ENCODE data around the gene ORAI3. TPM values are rescaled to one million over a fixed set of nuclear protein-coding genes. Genes with fewer than 3 reads are reported as not detected.
A peak's percentile ranks its signal among the peaks of the same experiment; 100 is the strongest.

The ORAI3 gene
- total and polyA plus RNA-seq, 2 of the 13 experiments (the other 11 are each of a cell fraction or from before 2014, with no cell fraction given), result 11.4 to 32.0 TPM

- TF ChIP-seq, protein P1, sequence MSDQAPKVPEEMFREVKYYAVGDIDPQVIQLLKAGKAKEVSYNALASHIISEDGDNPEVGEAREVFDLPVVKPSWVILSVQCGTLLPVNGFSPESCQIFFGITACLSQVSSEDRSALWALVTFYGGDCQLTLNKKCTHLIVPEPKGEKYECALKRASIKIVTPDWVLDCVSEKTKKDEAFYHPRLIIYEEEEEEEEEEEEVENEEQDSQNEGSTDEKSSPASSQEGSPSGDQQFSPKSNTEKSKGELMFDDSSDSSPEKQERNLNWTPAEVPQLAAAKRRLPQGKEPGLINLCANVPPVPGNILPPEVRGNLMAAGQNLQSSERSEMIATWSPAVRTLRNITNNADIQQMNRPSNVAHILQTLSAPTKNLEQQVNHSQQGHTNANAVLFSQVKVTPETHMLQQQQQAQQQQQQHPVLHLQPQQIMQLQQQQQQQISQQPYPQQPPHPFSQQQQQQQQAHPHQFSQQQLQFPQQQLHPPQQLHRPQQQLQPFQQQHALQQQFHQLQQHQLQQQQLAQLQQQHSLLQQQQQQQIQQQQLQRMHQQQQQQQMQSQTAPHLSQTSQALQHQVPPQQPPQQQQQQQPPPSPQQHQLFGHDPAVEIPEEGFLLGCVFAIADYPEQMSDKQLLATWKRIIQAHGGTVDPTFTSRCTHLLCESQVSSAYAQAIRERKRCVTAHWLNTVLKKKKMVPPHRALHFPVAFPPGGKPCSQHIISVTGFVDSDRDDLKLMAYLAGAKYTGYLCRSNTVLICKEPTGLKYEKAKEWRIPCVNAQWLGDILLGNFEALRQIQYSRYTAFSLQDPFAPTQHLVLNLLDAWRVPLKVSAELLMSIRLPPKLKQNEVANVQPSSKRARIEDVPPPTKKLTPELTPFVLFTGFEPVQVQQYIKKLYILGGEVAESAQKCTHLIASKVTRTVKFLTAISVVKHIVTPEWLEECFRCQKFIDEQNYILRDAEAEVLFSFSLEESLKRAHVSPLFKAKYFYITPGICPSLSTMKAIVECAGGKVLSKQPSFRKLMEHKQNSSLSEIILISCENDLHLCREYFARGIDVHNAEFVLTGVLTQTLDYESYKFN (CRISPR knock-in tag; conservative IDR thresholded peaks at IDR 0.05), result no peak
- TF ChIP-seq SAP130 (CRISPR knock-in tag; IDR thresholded peaks at IDR 0.05; ENCODE audit: low read depth) (peak; percentile 56; the same call in 1 of the 2 replicates), LCORL (IDR thresholded peaks at IDR 0.05) (no peak), LCORL (CRISPR knock-in tag; IDR thresholded peaks at IDR 0.05) (no peak), ZNF616 (CRISPR knock-in tag; IDR thresholded peaks at IDR 0.05; ENCODE audit: low read depth) (no peak), ZSCAN30 (CRISPR knock-in tag; IDR thresholded peaks at IDR 0.05) (no peak), ZNF747 (CRISPR knock-in tag; IDR thresholded peaks at IDR 0.05; ENCODE audit: borderline replicate concordance) (no peak), ZNF484 (CRISPR knock-in tag; IDR thresholded peaks at IDR 0.05; ENCODE audit: borderline replicate concordance, low read depth) (no peak), ZNF569 (CRISPR knock-in tag; IDR thresholded peaks at IDR 0.05; ENCODE audit: borderline replicate concordance) (no peak), CEBPG (CRISPR knock-in tag; IDR thresholded peaks at IDR 0.05) (no peak), ZNF788 (CRISPR knock-in tag; IDR thresholded peaks at IDR 0.05; ENCODE audit: borderline replicate concordance) (no peak), PRDM15 (CRISPR knock-in tag; IDR thresholded peaks at IDR 0.05) (no peak), FOXP1 (IDR thresholded peaks at IDR 0.05) (no peak), FOXP1 (CRISPR knock-in tag; IDR thresholded peaks at IDR 0.05) (no peak), ZSCAN12 (CRISPR knock-in tag; IDR thresholded peaks at IDR 0.05) (no peak), ZNF841 (CRISPR knock-in tag; IDR thresholded peaks at IDR 0.05; ENCODE audit: borderline replicate concordance) (no peak)
- TF ChIP-seq, protein P2, sequence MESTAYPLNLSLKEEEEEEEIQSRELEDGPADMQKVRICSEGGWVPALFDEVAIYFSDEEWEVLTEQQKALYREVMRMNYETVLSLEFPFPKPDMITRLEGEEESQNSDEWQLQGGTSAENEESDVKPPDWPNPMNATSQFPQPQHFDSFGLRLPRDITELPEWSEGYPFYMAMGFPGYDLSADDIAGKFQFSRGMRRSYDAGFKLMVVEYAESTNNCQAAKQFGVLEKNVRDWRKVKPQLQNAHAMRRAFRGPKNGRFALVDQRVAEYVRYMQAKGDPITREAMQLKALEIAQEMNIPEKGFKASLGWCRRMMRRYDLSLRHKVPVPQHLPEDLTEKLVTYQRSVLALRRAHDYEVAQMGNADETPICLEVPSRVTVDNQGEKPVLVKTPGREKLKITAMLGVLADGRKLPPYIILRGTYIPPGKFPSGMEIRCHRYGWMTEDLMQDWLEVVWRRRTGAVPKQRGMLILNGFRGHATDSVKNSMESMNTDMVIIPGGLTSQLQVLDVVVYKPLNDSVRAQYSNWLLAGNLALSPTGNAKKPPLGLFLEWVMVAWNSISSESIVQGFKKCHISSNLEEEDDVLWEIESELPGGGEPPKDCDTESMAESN (CRISPR knock-in tag; conservative IDR thresholded peaks at IDR 0.05), result 0 out of 2 replicates have a peak, but pooled peaks have one; percentile 12
- TF ChIP-seq, protein P3, sequence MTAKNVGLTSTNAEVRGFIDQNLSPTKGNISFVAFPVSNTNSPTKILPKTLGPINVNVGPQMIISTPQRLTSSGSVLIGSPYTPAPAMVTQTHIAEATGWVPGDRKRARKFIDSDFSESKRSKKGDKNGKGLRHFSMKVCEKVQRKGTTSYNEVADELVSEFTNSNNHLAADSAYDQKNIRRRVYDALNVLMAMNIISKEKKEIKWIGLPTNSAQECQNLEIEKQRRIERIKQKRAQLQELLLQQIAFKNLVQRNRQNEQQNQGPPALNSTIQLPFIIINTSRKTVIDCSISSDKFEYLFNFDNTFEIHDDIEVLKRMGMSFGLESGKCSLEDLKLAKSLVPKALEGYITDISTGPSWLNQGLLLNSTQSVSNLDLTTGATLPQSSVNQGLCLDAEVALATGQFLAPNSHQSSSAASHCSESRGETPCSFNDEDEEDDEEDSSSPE (CRISPR knock-in tag; IDR thresholded peaks at IDR 0.05), result no peak; the same call in none of the 2 replicates
Observed at GRCh38 chr16:30902029-30902972, 46.6 kb upstream of the ORAI3 start (continued).
